GM12878 (cell line): ENCODE results near the gene AGAP4. TPM values are rescaled to one million over a fixed set of nuclear protein-coding genes. Genes with fewer than 3 reads are reported as not detected.

Experiments used
- ATAC-seq: fragments of 200-7000 bp; cut with Tn5 transposase; 3 replicates; pipeline ENCODE4 v1.9.1; 2020; ENCODE audit warnings: mild to moderate bottlenecking, moderate library complexity
- BruUV-seq: library from RNA; stranded (reverse); fragments of 400-500 nt; replicated peaks from 2 replicates; lab custom pipeline; 2021; lab: Mats Ljungman, UMichigan
- CTCF ChIA-PET: fragments of 300-600 bp; sonication (Branson Sonifier 250); formaldehyde crosslinking; extraction: SDS; loops from one replicate; lab custom pipeline; 2021; ENCODE audit warnings: inconsistent platforms; lab: Yijun Ruan, JAX
- POLR2A ChIA-PET: fragments of 350-600 bp; formaldehyde crosslinking; extraction: SDS; loops from one replicate; lab custom pipeline; 2021; ENCODE audit warnings: inconsistent platforms; lab: Charles Lee
- RAD21 ChIA-PET: fragments of 300-600 bp; sonication (Branson Sonifier 250); formaldehyde crosslinking; loops from one replicate; lab custom pipeline; 2023; ENCODE audit warnings: antibody characterized with exemption; ENCODE audit not compliant: unreplicated experiment; lab: Charles Lee
- SMC1A ChIA-PET: fragments of 300-600 bp; sonication (Branson Sonifier 250); formaldehyde crosslinking; loops from one replicate; lab custom pipeline; 2023; ENCODE audit not compliant: unreplicated experiment, uncharacterized antibody; lab: Charles Lee
- DNase-seq: peaks from one replicate; pipeline ENCODE4 v3.0.0-alpha.2; 2011; ENCODE audit warnings: low read depth, low spot score
- FAIRE-seq: peaks from 3 replicates; lab custom pipeline; 2011; peaks lifted over from hg19 to GRCh38; lab: Jason Lieb, UNC
- H2AFZ ChIP-seq: 2 replicates; pipeline ENCODE4 v1.6.0; 2011; ENCODE audit warnings: low read depth, low read length, control low read depth; ENCODE audit not compliant: control insufficient read depth
- H3K27ac ChIP-seq: 2 replicates; pipeline ENCODE4 v1.5.1; 2011; ENCODE audit warnings: control low read depth; ENCODE audit not compliant: control insufficient read depth, insufficient read depth
- H3K27me3 ChIP-seq, 2 experiments: replicated peaks in 1 of 2; 2 replicates each; pipeline versions ENCODE4 v1.6.0 to v1.6.1; 2011; ENCODE audit warnings: low read length in 1 of 2; ENCODE audit not compliant: control insufficient read depth in 2 of 2, insufficient read depth in 2 of 2
- H3K36me3 ChIP-seq, 2 experiments: 2 replicates each; pipeline ENCODE4 v1.5.1; 2011; ENCODE audit warnings: low read length in 1 of 2; ENCODE audit not compliant: control insufficient read depth in 2 of 2, insufficient read depth in 2 of 2
- H3K4me1 ChIP-seq: 2 replicates; pipeline ENCODE4 v1.6.1; 2011; ENCODE audit warnings: mild to moderate bottlenecking, low read length, moderate library complexity, mixed read lengths; ENCODE audit not compliant: control insufficient read depth, insufficient read depth
- H3K4me2 ChIP-seq: 2 replicates; pipeline ENCODE4 v1.6.0; 2011; ENCODE audit warnings: control low read depth; ENCODE audit not compliant: control insufficient read depth, insufficient read depth
- H3K4me3 ChIP-seq: fragments of 200-600 bp; sonication (generic); 2 replicates; pipeline ENCODE4 v1.5.1; 2016
- H3K79me2 ChIP-seq: 2 replicates; pipeline ENCODE4 v1.6.0; 2011; ENCODE audit warnings: low read length; ENCODE audit not compliant: control insufficient read depth, insufficient read depth
- H3K9ac ChIP-seq: 2 replicates; pipeline ENCODE4 v1.8.0; 2011; ENCODE audit warnings: low read length, control low read depth, mixed read lengths; ENCODE audit not compliant: control insufficient read depth, insufficient read depth
- H3K9me3 ChIP-seq: replicated peaks from 3 replicates; pipeline ENCODE4 v1.5.1; 2011; ENCODE audit warnings: mild to moderate bottlenecking, low read length; ENCODE audit not compliant: control insufficient read depth, insufficient read depth
- H4K20me1 ChIP-seq: 2 replicates; pipeline ENCODE4 v1.6.0; 2011; ENCODE audit not compliant: control insufficient read depth, insufficient read depth
- BMI1 ChIP-seq: fragments of 450-650 bp; IDR thresholded peaks from 2 replicates; pipeline ENCODE4 v1.6.1; 2016; ENCODE audit warnings: mild to moderate bottlenecking, moderate library complexity, borderline replicate concordance
- EED ChIP-seq: sonication (generic); IDR thresholded peaks from 2 replicates; pipeline ENCODE4 v1.6.1; 2016; ENCODE audit warnings: antibody characterized with exemption, low read depth
- FOXK2 ChIP-seq: fragments of 450-650 bp; IDR thresholded peaks from 2 replicates; pipeline ENCODE4 v1.6.1; 2017; ENCODE audit warnings: mild to moderate bottlenecking, moderate library complexity
- FOXM1 ChIP-seq: IDR thresholded peaks from 2 replicates; pipeline ENCODE4 v1.6.1; 2012; ENCODE audit warnings: low read depth, mild to moderate bottlenecking, inconsistent platforms, low read length, moderate library complexity
- GATAD2B ChIP-seq: fragments of 450-650 bp; conservative IDR thresholded peaks from 2 replicates; pipeline ENCODE4 v1.6.1; 2017; ENCODE audit warnings: low read depth, mild to moderate bottlenecking, moderate library complexity
- HDGF ChIP-seq: fragments of 450-650 bp; IDR thresholded peaks from 2 replicates; pipeline ENCODE4 v1.6.1; 2016; ENCODE audit warnings: antibody characterized with exemption
- IRF4 ChIP-seq: IDR thresholded peaks from 2 replicates; pipeline ENCODE4 v1.6.1; 2011; ENCODE audit warnings: low read depth, low read length
- RB1 ChIP-seq: fragments of 450-650 bp; formaldehyde crosslinking; IDR thresholded peaks from 2 replicates; pipeline ENCODE4 v1.6.1; 2017; ENCODE audit warnings: mild to moderate bottlenecking, borderline replicate concordance
- SMARCA5 ChIP-seq: fragments of 450-650 bp; IDR thresholded peaks from 2 replicates; pipeline ENCODE4 v1.6.1; 2017; ENCODE audit warnings: mild to moderate bottlenecking
- SPI1 ChIP-seq: IDR thresholded peaks from 2 replicates; pipeline ENCODE4 v1.6.1; 2011; ENCODE audit warnings: low read depth, mild to moderate bottlenecking, low read length, moderate library complexity, borderline replicate concordance; ENCODE audit not compliant: insufficient read depth
- SREBF1 ChIP-seq: IDR thresholded peaks from 2 replicates; pipeline ENCODE4 v1.6.1; 2012; ENCODE audit warnings: mild to moderate bottlenecking, low read length
- USF2 ChIP-seq: IDR thresholded peaks from 2 replicates; pipeline ENCODE4 v1.6.1; 2011; ENCODE audit warnings: low read depth, low read length, improper control_type of control experiment, borderline replicate concordance
- YY1 ChIP-seq: IDR thresholded peaks from 2 replicates; pipeline ENCODE4 v1.6.1; 2011; ENCODE audit warnings: low read depth, mild to moderate bottlenecking, low read length
- ZNF207 ChIP-seq: fragments of 450-650 bp; IDR thresholded peaks from 2 replicates; pipeline ENCODE4 v1.6.1; 2014; ENCODE audit warnings: antibody characterized with exemption, mild to moderate bottlenecking, borderline replicate concordance
- ZNF274 ChIP-seq: IDR thresholded peaks from one replicate; pipeline ENCODE4 v1.8.0; 2011; ENCODE audit not compliant: insufficient read length, insufficient read depth
- WGBS: methylation state at CpG from one replicate; pipeline ENCODE4 v1.1.6; 2016; ENCODE audit warnings: low lambda C conversion rate; ENCODE audit not compliant: insufficient replicate concordance, insufficient coverage; ENCODE audit errors: missing lambda C conversion rate; 5-methylcytosine and 5-hydroxymethylcytosine counted together
- in situ Hi-C: fragments of 300-500 bp; cut with MboI; formaldehyde crosslinking; loops from 9 replicates; pipeline ENCODE4 v1.14.3; 2018; ENCODE audit warnings: mixed read lengths
- intact Hi-C: fragments of 100-400 bp; cut with micrococcal nuclease; formaldehyde crosslinking; loops from one replicate; pipeline ENCODE4 v1.14.2; 2022; ENCODE audit not compliant: unreplicated experiment
- polyA plus RNA-seq, 11 experiments: library from polyadenylated mRNA; depleted of rRNA in 4 of 11; unstranded in 6 of 11; stranded (reverse) in 5 of 11; fragments of >200 nt; fragmentation: Nextera tagmentation in 4 of 11; fragmentation: Illumina TruSeq in 1 of 11; extraction: Ambion mirVana in 4 of 11; extraction: Trizol in 1 of 11; gene quantifications; 1 replicate in 1 of 11; 2 replicates in 10 of 11; pipeline versions ENCODE4 v1.2.1 to v1.2.3, GENCODE V29; 2011 to 2016; ENCODE audit warnings: inconsistent platforms in 2 of 11, missing spikeins in 2 of 11, low read depth in 1 of 11
- total RNA-seq, 4 experiments: library from RNA; depleted of rRNA in 3 of 4; stranded (reverse); fragments of >200 nt in 3 of 4; fragmentation: Illumina TruSeq in 1 of 4; extraction: Trizol in 1 of 4; gene quantifications; 2 replicates each; pipeline versions ENCODE4 v1.2.1 to v1.2.3, GENCODE V29; 2013 to 2021
- TF ChIP-seq, protein P1 (sequence below): IDR thresholded peaks from 2 replicates; pipeline ENCODE4 v1.6.1; 2011; ENCODE audit warnings: borderline replicate concordance, low read depth, mild to moderate bottlenecking, moderate library complexity, low read length; ENCODE audit not compliant: insufficient read depth, poor library complexity, severe bottlenecking
- TF ChIP-seq, protein P2 (sequence below): IDR thresholded peaks from 2 replicates; pipeline ENCODE4 v1.6.1; 2011; ENCODE audit warnings: mild to moderate bottlenecking, low read depth, low read length, moderate library complexity; ENCODE audit not compliant: insufficient replicate concordance
- TF ChIP-seq, protein P3 (sequence below): fragments of 450-650 bp; IDR thresholded peaks from 2 replicates; pipeline ENCODE4 v1.6.1; 2017; ENCODE audit warnings: mild to moderate bottlenecking, moderate library complexity

AGAP4 gene
- total and polyA plus RNA-seq, 10 of the 15 experiments (the other 5 are each of a cell fraction or from before 2014, with no cell fraction given) = 1.2 to 16.2 (median 8.9) TPM

DNA sequence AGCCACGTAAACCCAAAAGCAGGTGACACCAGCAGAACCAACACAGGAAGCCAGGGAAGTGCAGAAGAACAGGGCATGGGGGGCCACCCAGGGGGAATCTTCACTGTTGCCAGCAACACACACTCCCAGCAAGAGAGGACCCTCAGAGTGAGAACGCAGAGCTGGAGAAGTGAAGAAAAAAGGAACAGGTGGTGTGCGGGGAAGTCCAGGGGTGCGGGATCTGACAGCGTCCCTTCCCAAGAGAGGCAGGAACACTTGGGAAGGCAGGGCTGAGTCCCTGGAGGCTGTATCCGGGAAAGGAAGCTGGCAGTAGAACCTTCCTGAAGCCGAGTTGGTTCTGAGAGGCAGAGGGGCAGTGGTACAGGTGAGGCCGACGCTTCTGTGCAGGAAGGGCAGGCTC, 27.7 kb downstream of the AGAP4 start:
- no peak for ATAC-seq
- intact Hi-C loops = no loop called here
- BruUV-seq = no TSS peak
- TF ChIP-seq SMARCA5 = no peak
- TF ChIP-seq FOXK2 = no peak
- TF ChIP-seq ZNF207 = no peak
- no peak for TF ChIP-seq SPI1
- no peak for TF ChIP-seq FOXM1
- no peak for TF ChIP-seq EED
- TF ChIP-seq YY1 = no peak
- no peak for TF ChIP-seq HDGF
- TF ChIP-seq, protein P1, sequence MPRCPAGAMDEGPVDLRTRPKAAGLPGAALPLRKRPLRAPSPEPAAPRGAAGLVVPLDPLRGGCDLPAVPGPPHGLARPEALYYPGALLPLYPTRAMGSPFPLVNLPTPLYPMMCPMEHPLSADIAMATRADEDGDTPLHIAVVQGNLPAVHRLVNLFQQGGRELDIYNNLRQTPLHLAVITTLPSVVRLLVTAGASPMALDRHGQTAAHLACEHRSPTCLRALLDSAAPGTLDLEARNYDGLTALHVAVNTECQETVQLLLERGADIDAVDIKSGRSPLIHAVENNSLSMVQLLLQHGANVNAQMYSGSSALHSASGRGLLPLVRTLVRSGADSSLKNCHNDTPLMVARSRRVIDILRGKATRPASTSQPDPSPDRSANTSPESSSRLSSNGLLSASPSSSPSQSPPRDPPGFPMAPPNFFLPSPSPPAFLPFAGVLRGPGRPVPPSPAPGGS = no peak
- TF ChIP-seq USF2 = no peak
- no peak for TF ChIP-seq SREBF1
- TF ChIP-seq, protein P2, sequence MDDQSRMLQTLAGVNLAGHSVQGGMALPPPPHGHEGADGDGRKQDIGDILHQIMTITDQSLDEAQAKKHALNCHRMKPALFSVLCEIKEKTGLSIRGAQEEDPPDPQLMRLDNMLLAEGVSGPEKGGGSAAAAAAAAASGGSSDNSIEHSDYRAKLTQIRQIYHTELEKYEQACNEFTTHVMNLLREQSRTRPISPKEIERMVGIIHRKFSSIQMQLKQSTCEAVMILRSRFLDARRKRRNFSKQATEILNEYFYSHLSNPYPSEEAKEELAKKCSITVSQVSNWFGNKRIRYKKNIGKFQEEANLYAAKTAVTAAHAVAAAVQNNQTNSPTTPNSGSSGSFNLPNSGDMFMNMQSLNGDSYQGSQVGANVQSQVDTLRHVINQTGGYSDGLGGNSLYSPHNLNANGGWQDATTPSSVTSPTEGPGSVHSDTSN = no peak
- no peak for TF ChIP-seq GATAD2B
- TF ChIP-seq RB1 = no peak
- TF ChIP-seq BMI1 = no peak
- TF ChIP-seq ZNF274 = no peak
- no peak for TF ChIP-seq IRF4
- TF ChIP-seq, protein P3, sequence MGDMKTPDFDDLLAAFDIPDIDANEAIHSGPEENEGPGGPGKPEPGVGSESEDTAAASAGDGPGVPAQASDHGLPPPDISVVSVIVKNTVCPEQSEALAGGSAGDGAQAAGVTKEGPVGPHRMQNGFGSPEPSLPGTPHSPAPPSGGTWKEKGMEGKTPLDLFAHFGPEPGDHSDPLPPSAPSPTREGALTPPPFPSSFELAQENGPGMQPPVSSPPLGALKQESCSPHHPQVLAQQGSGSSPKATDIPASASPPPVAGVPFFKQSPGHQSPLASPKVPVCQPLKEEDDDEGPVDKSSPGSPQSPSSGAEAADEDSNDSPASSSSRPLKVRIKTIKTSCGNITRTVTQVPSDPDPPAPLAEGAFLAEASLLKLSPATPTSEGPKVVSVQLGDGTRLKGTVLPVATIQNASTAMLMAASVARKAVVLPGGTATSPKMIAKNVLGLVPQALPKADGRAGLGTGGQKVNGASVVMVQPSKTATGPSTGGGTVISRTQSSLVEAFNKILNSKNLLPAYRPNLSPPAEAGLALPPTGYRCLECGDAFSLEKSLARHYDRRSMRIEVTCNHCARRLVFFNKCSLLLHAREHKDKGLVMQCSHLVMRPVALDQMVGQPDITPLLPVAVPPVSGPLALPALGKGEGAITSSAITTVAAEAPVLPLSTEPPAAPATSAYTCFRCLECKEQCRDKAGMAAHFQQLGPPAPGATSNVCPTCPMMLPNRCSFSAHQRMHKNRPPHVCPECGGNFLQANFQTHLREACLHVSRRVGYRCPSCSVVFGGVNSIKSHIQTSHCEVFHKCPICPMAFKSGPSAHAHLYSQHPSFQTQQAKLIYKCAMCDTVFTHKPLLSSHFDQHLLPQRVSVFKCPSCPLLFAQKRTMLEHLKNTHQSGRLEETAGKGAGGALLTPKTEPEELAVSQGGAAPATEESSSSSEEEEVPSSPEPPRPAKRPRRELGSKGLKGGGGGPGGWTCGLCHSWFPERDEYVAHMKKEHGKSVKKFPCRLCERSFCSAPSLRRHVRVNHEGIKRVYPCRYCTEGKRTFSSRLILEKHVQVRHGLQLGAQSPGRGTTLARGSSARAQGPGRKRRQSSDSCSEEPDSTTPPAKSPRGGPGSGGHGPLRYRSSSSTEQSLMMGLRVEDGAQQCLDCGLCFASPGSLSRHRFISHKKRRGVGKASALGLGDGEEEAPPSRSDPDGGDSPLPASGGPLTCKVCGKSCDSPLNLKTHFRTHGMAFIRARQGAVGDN = no peak

More for the DNA sequence above, 27.7 kb downstream of the AGAP4 start:
- ChIA-PET SMC1A (no interaction called here), CTCF (no interaction called here), RAD21 (no interaction called here), POLR2A (no interaction called here)
- no peak overlapping the region for H3K4me3 ChIP-seq
- H3K9me3 ChIP-seq = no peaks in the 10 kb centered on the region
- no peak for FAIRE-seq
- no peak for DNase-seq
- no peak overlapping the region for H3K9ac ChIP-seq
- H3K79me2 ChIP-seq = no peaks in the 10 kb centered on the region
- no peak overlapping the region for H2AFZ ChIP-seq
- H4K20me1 ChIP-seq = no peaks in the 10 kb centered on the region
- in situ Hi-C loops = no loop called here
- WGBS = 80% methylated on average over 9 of the region's 9 CpGs
- no peaks in the 10 kb centered on the region for H3K36me3 ChIP-seq
- H3K4me1 ChIP-seq = no peaks in the 10 kb centered on the region
- no peak overlapping the region for H3K4me2 ChIP-seq
- H3K27ac ChIP-seq = no peak overlapping the region
- no peaks in the 10 kb centered on the region for H3K27me3 ChIP-seq
